NCI-H345 (cell line): ENCODE data around the gene TBL1X.

Experiments used
- DNase-seq: peaks from one replicate; lab custom pipeline; 2025; lab: John Stamatoyannopoulos, UW

TBL1X gene

DNA sequence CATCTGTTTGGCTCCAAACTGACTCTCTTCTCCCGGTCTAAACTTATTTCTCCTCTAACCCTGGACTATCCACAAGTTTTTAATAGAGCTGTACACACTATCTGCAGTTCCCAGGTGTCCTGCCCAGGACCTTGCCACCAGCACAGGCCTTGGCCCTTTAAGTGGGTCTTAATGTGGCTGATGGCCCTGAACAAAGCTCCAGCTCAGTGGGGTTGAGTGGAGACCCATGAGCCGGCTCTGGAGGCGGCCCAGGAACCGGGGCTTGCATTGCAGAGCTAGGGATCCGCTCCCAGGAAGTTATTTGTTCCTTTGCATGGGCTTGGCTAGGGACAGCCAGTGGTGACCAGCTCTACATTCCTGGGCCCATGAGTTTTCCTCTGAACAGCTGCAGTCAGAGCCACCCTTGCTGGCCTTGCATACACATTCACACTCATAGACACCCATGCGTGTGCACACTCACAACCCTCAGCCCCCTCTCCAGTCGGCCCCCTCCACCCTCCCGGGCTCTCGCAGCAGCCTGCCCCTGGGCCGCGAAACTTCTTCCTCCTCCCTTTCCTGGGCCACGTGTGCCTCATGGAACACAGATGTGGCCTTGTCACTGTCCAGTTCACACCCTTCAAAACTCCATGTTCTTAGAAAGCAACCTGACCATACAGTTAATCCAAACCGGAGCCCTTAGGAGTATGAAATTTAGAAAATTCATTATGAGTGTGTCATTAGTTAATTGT, 242.6 kb downstream of the TBL1X start:
- no peak for DNase-seq

DNA sequence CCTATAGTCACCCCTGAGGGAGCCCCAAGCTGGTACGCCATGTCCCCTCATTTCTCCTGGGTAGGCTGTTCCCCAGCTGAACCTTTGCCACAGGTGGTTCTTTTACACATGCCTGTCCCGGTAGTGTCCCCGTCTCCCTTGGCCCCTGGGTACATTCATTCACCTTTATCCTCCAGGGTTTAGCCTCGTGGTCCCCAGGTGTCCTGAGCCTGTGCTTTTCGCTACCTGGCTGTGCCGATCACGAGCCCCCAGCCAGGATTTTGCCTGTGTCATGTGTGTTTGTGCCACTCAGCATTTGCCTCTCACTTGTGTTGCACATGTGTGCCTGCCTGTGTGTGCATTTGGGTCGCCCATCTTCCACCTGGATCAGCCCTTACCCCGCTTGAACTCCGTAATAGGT, 243.2 kb downstream of the TBL1X start:
- no peak for DNase-seq

DNA sequence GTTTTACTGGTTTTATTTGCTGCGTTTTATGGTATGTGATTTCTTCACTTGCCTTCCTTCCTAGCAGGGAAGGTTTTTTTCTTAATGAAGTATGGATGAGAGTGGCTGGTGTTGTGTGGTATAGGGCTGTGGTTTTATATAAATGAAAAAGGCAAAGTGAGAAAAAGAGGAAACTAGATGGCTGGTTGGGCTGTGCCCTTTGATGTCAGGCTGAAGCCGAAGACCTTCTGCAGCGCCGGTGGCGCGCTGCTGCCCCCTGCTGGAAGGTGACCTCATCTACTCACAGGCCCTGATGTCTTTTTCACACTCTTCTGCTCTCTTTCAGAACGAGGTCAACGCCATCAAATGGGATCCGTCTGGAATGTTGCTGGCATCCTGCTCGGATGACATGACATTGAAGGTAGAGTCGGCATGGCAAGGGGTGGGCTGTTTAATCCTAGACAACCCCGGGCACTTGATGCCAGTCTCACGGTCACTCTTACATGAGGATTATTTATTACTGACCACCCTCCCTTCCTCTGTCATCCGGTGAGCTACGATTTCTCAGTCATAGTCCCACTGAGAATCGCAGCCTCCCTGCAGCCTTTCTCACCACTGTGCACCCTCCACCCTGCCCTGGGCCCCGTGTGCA, 244.2 kb downstream of the TBL1X start:
- DNase-seq: peak; percentile 61

DNA sequence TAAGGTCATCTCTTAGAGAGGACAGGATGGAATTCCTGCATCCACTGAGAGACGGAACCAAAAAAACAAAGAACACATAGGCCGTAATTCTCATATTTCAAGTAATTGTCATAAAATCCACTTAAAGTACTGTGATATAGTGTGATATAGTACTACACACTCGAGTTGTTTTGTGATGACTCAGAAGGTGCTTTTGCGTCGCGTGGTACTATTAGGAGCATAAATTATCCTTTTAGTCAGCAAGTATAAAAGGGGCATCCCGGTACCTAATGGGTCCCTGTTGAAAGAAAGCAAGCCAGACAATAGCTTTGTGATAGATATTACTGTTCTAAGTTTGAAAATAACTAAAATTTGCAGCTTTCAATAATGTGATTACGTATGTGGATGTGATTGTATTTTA, 245.5 kb downstream of the TBL1X start:
- no peak for DNase-seq

DNA sequence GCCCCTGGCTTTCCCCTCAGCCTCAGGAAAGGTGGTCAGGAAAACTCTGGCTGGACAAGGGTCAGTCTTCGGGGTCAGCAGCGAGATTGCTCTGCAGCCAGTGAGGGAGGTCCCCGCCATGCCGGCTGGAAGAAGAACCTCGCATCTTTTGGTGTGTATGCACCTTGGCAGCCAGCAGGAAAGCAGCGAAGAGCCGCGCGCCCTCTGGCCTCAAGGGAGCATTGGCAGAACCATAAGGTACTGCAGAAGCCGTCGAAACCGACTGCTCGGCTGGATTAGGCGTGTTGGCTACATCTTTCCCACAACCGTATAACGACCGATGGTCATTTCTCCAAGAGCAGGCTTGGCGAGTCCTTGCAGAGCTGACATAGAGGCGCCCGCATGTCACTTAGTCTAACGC, 252.5 kb downstream of the TBL1X start:
- no peak for DNase-seq

DNA sequence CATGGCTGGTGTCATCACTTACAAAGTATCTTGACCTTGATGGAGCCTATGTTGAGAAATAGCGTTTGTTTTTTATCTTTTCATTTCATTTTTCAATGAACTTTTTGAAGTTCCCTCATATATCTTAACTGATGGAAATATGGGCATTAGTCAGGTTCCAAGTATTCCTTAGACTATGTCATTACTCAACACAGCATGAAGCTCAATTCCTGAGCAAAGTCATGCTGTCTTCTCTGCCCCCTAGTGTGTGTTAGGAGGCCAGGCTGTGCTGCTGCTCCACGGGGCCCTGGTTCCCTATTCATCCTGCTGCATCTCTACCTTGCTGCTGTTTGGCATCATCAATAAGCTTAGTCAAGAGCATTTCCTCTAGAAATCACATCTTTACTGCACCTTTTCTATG, 259.9 kb downstream of the TBL1X start:
- no peak for DNase-seq

DNA sequence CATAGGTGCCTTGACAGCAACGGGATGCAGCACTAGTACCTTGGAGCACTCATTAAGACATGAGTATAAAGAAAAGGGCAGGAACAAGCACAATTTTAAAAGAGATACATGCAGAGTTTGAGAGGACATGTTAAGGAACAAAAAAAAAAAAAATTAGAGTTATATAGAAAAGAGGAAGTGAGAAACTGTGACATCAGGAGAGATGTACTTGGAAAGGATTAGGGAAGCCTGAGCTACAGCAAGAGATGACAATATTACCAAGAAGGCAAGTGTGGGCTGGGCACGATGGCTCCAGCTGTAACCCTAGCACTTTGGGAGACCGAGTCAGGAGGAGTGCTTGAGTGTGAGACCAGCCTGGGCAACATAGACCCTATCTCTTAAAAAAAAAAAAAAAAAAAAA, 263.4 kb downstream of the TBL1X start:
- DNase-seq: no peak

DNA sequence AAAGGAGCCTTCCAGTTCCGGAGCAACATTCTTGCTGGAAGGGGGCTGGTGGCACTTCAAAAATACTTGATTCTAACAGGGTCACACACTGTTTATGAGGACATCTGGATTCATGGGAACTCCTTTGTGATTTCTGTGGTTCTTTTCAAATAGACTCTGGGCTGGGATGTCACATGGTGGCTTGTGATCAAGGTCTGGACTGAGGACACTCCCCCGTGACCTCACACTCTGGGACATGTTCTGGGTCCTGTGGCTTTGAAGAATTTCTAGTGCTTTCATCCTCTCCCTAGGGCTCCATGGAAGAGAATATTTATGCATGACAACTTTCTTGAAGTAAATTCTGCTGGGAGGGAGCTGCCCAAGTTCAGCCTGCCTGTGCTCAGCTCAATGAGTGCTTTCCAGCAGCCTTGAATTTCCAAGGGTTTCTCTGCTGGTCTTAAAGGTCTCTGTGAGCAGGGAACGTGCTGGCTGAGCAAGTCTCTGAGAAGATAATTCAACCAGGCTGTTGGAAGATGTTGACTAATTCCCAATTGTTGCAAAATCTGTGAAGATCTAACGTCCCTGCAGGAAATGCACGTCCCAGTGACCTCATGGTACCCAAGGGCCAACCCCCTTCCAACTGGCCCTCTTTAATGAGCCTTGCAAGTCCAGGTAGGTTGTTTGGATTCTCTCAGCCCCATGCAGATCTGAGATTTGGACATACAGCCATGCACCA, 264.5 kb downstream of the TBL1X start:
- DNase-seq: no peak

DNA sequence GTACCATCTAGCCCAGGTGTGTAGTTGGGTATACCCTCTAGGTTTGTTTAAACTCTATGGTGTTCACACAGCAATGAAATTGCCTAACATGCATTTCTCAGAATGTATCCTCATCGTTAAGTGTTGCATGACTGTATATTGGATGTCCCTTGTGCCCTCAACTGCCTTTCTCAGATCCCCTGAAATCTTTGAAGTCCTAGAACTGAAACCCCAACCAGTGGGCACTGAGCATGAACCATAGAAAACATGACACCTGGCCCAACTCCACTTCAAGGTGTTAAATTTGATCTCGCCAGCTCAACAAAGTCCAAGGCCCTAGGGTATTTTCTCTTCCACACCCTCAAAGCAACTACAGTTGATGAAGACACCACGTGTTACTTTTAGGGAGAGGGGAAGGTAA, 265.2 kb downstream of the TBL1X start:
- no peak for DNase-seq

DNA sequence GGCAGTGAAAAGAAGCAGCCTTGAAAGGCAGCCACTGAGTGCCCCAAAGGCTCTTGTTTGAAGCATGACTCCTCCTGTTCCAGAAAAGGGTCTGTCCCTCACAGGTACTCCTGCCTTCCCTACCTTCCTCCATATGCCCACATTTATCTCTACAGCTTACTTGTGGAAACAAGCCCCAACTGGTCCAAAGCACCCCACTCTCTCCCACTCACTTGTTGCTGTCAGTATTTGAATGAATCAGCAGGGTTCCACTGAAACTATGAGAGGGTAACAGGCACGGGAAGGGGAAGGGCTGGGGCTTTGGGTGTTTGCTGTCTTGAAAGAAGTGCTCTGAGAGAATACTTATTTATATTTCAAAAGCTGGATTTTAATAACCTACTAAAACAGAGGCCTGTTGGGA, 265.9 kb downstream of the TBL1X start:
- DNase-seq: no peak

DNA sequence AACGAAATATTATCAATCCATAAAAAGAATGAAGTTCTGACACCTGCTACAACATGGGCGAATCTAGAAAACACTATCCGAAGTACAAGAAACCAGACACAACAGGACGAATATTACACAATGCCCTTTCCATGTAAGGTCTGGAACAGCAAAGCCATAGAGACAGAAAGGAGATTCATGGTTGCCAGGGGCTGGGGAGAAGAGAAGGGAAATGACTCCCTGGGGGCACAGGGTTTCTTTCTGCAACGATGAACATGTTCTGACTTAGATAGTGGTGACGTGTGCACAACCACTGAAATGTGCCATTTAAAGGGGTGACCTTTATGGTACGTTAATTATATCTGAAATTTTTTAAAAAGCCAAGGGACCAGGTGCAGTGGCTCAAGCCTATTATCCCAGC, 272.5 kb downstream of the TBL1X start:
- DNase-seq: no peak

DNA sequence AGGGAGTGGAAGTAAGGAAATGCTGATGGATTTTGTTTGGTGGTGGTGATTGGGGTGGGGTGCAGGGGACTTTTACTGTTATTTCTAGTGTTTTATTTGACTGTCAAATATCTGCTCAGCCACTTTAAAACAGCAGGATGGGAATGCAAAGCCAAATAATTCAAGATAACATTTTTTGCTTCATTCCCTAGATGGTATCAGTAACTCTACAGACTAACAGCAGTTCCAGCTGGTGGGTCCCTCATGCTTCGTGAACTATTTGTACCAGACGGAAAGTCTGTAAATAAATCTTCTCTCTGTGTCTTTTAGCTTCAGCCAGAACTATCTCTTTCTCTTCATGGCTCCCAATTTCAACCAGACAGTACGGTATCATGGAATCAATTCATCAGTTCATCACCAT, 273.3 kb downstream of the TBL1X start:
- DNase-seq: no peak

DNA sequence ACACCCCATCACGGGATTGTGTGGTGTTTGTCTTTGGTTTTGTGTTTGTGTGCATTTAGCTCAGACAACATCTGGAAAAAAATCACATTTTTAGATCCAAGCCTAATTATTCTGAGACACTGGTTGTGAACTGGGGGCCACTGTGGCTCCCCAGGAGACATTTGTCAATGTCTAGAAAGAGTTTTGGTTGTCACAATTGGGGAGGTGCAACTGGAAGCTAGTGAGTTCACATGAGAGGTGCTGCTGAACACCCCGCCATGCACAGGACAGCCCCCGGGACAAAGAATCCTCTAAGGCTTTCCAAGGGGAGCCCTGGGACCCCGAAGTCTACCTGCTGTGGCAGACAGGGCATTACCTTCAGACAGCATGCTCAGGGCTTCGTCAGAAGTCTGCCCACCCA, 274.3 kb downstream of the TBL1X start:
- no peak for DNase-seq

DNA sequence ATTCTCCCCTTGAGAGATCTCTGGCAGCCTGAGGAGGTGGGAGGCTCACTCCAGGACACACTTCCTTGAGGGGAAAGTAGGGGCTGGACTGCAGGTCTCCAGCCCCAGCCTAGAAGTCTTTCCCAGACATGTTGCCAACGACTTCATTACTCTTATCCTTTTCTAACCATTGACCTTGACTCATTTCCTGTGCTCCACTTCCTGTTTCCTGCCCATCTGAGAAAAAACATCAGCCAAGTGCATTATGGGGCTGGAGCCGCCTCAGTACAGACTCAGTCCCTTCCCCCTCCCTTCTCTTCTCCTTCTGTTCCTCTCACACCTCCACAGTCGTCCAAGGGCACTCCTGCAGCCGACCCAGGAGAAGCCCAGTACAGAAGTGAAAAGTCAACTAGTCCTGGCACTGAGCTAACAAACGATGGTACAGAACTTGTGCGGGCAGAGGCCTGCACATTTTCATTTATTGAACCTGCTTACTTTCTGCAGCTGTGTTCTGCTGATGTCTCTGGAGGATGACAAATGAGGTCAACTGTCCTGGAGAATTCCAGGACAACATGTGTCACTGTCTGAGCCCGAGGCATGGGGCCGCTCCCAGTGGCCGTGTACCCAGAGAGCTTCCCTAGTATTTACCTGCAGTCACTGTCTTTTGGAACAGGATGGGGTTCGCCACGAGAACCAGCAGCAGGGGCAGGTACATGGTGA, 280.7 kb downstream of the TBL1X start:
- DNase-seq: no peak

DNA sequence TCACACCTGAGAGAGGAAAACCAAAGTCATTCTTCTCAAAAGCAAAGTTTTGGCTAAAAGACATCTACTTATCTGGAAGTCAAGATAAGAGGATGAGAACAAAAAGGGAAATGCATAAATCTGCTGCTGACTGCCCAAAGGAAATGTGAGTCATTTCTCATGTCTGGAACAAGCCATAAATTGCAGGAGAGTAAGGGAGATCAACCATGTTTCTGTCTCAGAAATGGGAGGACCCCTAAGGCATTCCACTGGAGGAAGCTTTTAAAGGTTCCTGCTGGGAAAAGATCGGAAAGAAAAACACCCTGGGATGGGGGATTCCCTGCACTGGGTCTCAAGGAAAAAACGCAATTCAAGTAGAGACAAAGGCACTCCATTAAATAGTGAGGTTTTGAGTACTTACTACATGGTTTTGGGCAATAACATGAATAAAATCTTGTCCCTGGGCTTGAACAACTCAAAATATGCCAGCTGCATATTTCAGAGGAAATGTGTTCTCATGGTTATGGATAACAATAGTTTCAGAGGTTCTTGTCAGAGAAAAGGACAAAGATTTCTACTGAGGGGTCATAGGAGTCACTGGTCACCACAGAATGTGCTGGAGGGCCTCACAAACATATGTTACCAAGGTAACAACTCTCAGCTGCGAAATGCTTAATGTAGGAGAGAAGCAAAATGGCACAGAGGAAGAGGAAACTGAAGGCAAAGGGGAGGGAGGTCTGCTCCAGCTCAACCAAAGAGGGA, 281.5 kb downstream of the TBL1X start:
- no peak for DNase-seq

DNA sequence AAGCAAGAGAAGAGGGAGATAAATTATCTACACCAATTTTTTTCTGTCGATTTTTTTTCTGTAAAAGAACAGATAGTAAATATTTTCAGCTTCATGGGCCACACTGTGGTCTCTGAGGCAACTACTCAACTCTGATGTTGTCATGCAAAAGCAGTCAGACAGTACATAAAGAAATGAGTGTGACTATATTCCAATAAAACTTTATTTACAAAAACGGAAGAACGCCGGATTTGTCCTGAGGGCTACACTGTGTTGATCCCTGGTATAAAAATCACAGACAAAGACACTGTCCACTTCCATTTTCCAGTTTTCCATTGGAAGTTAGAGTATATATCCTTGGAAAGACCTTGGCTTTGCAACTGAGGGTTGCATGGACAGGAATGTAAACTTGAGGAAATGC, 282.8 kb downstream of the TBL1X start:
- no peak for DNase-seq

DNA sequence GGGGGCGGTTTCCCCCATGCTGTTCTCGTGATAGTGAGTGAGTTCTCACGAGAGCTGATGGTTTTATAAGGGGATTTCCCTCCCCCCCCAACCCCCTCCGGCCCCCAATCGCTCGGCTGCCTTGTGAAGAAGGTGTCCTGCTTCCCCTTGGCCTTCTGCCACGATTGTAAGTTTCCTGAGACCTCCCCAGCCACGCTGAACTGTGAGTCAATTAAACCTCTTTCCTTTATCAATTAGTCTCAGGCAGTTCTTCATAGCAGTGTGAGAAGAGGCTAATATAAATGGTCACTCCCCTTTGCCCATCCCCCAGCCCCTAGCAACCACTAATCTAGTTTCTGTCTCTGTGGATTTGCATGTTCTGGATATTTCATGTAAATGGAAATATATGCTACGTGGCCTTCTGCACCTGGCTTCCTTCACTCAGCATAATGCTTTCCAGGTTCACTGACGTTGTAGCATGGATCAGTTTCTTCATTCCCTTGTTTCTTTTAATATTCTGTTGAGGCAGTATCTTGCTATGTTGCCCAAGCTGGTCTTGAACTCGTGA, 284.4 kb downstream of the TBL1X start:
- no peak for DNase-seq

DNA sequence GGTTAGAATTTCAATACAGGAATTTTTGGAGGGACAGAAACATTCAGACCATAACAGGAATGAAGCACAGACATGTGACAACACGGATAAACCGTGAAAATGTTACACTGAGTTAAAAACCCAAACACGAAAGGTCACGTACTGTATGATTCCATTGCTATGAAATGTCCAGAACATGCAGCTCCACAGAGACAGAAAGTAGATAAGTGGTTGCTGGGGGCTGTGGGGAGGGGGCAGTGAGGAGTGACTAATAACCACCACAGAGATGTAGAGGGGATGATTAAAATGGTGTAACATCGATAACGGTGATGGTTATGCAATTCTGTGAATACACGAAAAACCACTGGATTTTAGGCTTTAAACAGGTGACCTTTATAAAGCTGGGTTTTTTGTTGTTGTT, 292.5 kb downstream of the TBL1X start:
- no peak for DNase-seq

DNA sequence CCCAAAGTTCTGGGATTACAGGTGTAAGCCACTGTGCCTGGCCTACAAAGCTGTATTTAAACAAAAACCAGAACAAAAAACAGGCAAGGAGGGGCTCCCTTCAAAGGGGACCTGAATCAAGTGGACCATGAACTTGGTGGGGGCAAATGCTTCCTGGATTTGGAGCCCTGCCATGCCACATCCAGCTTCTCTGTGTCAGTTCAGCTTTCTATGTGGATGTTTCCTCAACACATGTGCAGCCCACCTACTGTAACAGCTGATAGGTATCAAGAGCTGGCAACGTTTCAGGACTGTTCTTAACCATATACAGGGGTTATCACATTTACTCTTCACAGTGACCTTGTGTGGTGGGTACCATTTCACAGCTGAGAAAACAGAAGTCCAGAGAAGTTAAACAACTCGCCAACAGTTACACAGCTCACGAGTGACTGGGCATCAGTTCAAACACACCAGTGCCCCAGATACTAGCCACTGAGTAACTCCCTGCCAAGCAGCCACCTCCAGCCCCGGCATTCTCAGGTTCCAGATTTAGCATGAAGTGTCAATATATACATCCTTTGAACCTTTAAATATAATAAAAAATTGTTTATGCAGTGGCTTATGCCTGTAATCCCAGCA, 293.3 kb downstream of the TBL1X start:
- DNase-seq: no peak

DNA sequence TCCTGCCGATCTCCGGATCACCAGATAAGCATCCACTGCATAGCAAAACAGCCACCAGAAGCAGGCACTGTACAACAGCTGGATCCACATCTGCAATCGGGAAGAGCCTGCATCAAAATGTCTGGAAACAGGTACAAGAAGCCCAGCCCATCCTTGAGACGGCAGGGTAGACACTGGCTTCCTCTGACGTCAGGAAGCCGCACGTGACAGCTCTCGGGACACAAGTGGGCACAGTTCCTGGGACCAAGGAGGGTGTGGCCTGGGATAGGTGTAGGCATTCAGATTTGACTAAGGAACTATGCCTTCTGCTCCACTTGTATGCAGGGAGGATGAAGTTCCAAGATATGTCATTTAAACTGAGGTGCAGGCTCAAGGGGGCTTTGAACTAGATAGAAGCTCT, 294.5 kb downstream of the TBL1X start:
- DNase-seq: no peak

DNA sequence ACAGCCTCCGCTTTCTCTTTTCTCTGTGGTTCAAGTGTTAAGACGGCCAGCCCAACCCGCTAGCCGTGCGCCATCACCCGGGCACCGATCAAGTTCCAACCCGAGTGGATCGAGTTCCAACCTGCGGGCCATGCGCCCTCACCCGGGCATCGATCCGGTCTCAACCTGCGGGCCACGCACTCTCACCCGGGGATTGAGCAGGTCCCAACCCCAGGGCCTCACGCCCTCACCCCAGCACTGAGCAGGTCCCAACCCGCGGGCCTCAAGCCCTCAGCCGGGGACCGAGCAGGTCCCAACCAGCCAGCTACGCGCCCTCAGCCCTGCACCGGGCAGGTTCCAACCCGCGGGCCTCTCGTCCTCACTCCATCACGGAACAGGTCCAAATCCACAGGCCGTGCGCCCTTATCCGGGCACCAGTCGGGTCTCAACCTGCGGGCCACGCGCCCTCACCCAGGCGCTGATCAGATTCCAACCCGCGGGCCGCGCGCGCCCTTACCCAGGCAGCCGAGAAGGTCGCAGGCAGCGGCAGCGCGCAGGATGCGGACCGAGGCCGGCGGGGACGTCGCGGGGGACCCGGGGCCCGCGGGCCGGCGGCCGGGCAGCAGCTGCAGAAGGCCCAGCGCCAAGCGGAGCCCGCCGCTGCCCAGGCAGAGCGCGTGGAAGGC, 300.3 kb downstream of the TBL1X start:
- no peak for DNase-seq
